GM19239 (cell line): Measurements from ENCODE around the gene PLEKHA4.
A peak's percentile ranks its signal among the peaks of the same experiment; 100 is the strongest.

Experiments
- DNase-seq: peaks from one replicate; pipeline ENCODE4 v3.0.0; 2011; ENCODE audit warnings: low spot score; ENCODE audit not compliant: insufficient read length
- FAIRE-seq: peaks from 2 replicates; lab custom pipeline; 2011; peaks lifted over from hg19 to GRCh38; lab: Jason Lieb, UNC

The PLEKHA4 gene

GRCh38 chr19:48836089-48837017 is 32.1 kb downstream of the PLEKHA4 start, which contains the start of gene HSD17B14:
Gene HSD17B14, minus strand, starts transcription at chr19:48836491. Its CDS starts 80 bp downstream, at chr19:48836411.
- DNase-seq: no peak
- FAIRE-seq: no peak

GRCh38 chr19:48835734-48836088 is 32.7 kb downstream of the PLEKHA4 start:
- peak; percentile 97 for FAIRE-seq

GRCh38 chr19:48833977-48834376 is 34.4 kb downstream of the PLEKHA4 start:
- no peak for FAIRE-seq
- DNase-seq: no peak

More at GRCh38 chr19:48835734-48836088, 32.7 kb downstream of the PLEKHA4 start:
- DNase-seq: peak; percentile 91

GRCh38 chr19:48833049-48833448 is 35.4 kb downstream of the PLEKHA4 start:
- FAIRE-seq (no peak), DNase-seq (no peak)

- FAIRE-seq: no peak
- no peak for DNase-seq
These were observed 37.5 kb downstream of the PLEKHA4 start for GRCh38 chr19:48830965-48831364.

- no peak for FAIRE-seq
- no peak for DNase-seq
These were observed 38.3 kb downstream of the PLEKHA4 start for GRCh38 chr19:48830088-48830487.

- no peak for FAIRE-seq
These were observed 41.8 kb downstream of the PLEKHA4 start for GRCh38 chr19:48826606-48827020.

GRCh38 chr19:48822514-48822913 is 45.9 kb downstream of the PLEKHA4 start:
- DNase-seq: no peak
- FAIRE-seq: no peak

More at GRCh38 chr19:48826606-48827020, 41.8 kb downstream of the PLEKHA4 start:
- DNase-seq: no peak

- FAIRE-seq: no peak
- DNase-seq: no peak
These were observed 46.8 kb downstream of the PLEKHA4 start for GRCh38 chr19:48821633-48822032.

GRCh38 chr19:48819366-48819816 is 49.0 kb downstream of the PLEKHA4 start:
- FAIRE-seq (no peak), DNase-seq (no peak)

GRCh38 chr19:48818234-48818820 is 50.1 kb downstream of the PLEKHA4 start:
- FAIRE-seq (no peak), DNase-seq (no peak)

- FAIRE-seq (no peak), DNase-seq (no peak)
These were observed 50.8 kb downstream of the PLEKHA4 start for GRCh38 chr19:48817585-48818124.

GRCh38 chr19:48815870-48816501 is 52.4 kb downstream of the PLEKHA4 start:
- FAIRE-seq (no peak), DNase-seq (no peak)

GRCh38 chr19:48814895-48815294 is 53.5 kb downstream of the PLEKHA4 start:
- FAIRE-seq (no peak), DNase-seq (no peak)

- no peak for DNase-seq
- FAIRE-seq: no peak
These were observed 55.1 kb downstream of the PLEKHA4 start for GRCh38 chr19:48813123-48813913.

GRCh38 chr19:48812094-48812929 is 56.1 kb downstream of the PLEKHA4 start:
- DNase-seq (peak; percentile 84), FAIRE-seq (peak; percentile 82)

GRCh38 chr19:48810151-48810550 is 58.3 kb downstream of the PLEKHA4 start:
- no peak for DNase-seq
- FAIRE-seq: peak; percentile 8

GRCh38 chr19:48807590-48808308 is 60.7 kb downstream of the PLEKHA4 start:
- FAIRE-seq (no peak), DNase-seq (no peak)
